ENCODE data around the gene FAM107A. TPM values are rescaled to one million over a fixed set of nuclear protein-coding genes. Genes with fewer than 3 reads are reported as not detected.

Gene FAM107A
- total RNA-seq, 1 experiment from 2014 or later: not detected

DNA sequence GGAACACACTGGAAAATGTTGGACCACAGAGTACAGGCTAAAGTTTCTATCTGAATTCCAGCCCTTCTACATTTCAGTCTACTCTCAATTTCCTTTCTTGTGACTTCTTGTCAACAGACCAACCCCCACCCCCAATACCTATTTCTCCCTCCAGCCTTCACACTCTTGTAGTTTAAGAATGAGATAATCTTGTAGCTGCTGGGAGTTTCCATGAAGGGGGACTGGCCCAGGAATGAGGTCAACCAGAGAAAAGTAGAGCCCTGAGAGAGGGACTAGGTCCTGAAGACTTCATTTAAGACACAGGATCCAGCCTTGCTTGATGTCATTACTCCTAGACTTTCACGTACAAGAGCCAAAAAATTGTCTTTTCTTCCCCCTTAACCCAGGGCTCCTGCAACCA lies 29.5 kb upstream of the FAM107A start:
- intact Hi-C loops (cut with micrococcal nuclease; ENCODE audit: unreplicated experiment): no loop called here
- CTCF ChIA-PET: no interaction called here
- Mint-ChIP-seq H3K4me3 (ENCODE audit: unreplicated experiment) (no peak overlapping the region), H3K9me3 (ENCODE audit: unreplicated experiment) (no peaks in the 10 kb centered on the region), H3K36me3 (ENCODE audit: insufficient read depth, unreplicated experiment) (no peaks in the 10 kb centered on the region), H3K4me1 (ENCODE audit: low read depth, unreplicated experiment) (no peaks in the 10 kb centered on the region), H3K27me3 (ENCODE audit: insufficient read depth, unreplicated experiment) (peaks cover 10% of the 10 kb centered on the region), H3K27ac (ENCODE audit: unreplicated experiment) (no peak overlapping the region)
- H3K4me1 ChIP-seq: no peaks in the 10 kb centered on the region
- H3K4me3 ChIP-seq (ENCODE audit: low read depth, low read length): no peak overlapping the region
- POLR2A ChIA-PET: no interaction called here
- H3K27me3 ChIP-seq (replicated peaks; ENCODE audit: control insufficient read depth, insufficient read depth, low read length): no peaks in the 10 kb centered on the region
- TF ChIP-seq, protein P1, sequence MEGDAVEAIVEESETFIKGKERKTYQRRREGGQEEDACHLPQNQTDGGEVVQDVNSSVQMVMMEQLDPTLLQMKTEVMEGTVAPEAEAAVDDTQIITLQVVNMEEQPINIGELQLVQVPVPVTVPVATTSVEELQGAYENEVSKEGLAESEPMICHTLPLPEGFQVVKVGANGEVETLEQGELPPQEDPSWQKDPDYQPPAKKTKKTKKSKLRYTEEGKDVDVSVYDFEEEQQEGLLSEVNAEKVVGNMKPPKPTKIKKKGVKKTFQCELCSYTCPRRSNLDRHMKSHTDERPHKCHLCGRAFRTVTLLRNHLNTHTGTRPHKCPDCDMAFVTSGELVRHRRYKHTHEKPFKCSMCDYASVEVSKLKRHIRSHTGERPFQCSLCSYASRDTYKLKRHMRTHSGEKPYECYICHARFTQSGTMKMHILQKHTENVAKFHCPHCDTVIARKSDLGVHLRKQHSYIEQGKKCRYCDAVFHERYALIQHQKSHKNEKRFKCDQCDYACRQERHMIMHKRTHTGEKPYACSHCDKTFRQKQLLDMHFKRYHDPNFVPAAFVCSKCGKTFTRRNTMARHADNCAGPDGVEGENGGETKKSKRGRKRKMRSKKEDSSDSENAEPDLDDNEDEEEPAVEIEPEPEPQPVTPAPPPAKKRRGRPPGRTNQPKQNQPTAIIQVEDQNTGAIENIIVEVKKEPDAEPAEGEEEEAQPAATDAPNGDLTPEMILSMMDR (IDR thresholded peaks at IDR 0.05; ENCODE audit: insufficient read depth in 1 of 2, low read depth in 1 of 2, low read length in 1 of 2, severe bottlenecking in 1 of 2, unreplicated experiment in 1 of 2): no peak
- DNase-seq: no peak
- H3K36me3 ChIP-seq (ENCODE audit: control insufficient read depth, insufficient read depth, low read length): no peaks in the 10 kb centered on the region
- BruUV-seq (replicated peaks): no TSS peak
- no peaks in the 10 kb centered on the region for H3K9me3 ChIP-seq

DNA sequence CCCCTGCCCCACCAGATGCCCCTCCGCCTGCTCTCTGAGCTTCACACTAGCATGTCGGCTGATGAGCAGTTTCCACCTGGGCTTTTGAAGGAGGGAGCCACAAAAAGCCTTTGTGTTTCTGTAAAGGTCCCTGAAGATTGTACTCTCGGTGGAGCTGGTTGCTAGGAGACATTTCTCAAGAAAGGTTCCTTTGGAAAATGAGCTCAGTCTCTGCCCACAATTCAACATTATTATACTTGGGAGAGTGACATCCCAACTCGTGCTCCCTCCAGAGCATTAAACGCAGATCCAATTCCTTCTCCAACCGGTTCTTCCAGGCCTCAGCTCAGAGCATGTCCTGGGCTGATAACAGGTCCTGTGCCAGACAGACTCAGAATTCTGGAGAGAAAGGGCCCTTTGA lies 26.8 kb upstream of the FAM107A start:
- no peaks in the 10 kb centered on the region for H3K36me3 Mint-ChIP-seq (ENCODE audit: insufficient read depth, unreplicated experiment)
- Histone ChIP-seq H3K36me3 (ENCODE audit: control insufficient read depth, insufficient read depth, low read length) (no peaks in the 10 kb centered on the region), H3K4me1 (no peaks in the 10 kb centered on the region), H3K4me3 (ENCODE audit: low read depth, low read length) (no peak overlapping the region), H3K9me3 (no peaks in the 10 kb centered on the region), H3K27me3 (replicated peaks; ENCODE audit: control insufficient read depth, insufficient read depth, low read length) (no peaks in the 10 kb centered on the region)
- intact Hi-C loops (cut with micrococcal nuclease; ENCODE audit: unreplicated experiment): no loop called here
- H3K27me3 Mint-ChIP-seq (ENCODE audit: insufficient read depth, unreplicated experiment): peaks cover 13% of the 10 kb centered on the region
- CTCF ChIA-PET: interaction anchor here (0.6 kb wide), 1 partner anchor 12 kb away, joined by 3 read pairs; no protein-coding TSS in a partner anchor
- H3K4me1 Mint-ChIP-seq (ENCODE audit: low read depth, unreplicated experiment): no peaks in the 10 kb centered on the region
- H3K4me3 Mint-ChIP-seq (ENCODE audit: unreplicated experiment): no peak overlapping the region
- TF ChIP-seq, protein P1 (IDR thresholded peaks at IDR 0.05; ENCODE audit: insufficient read depth in 1 of 2, low read depth in 1 of 2, low read length in 1 of 2, severe bottlenecking in 1 of 2, unreplicated experiment in 1 of 2): no peak
- no peak for DNase-seq
- POLR2A ChIA-PET: no interaction called here
- H3K27ac Mint-ChIP-seq (ENCODE audit: unreplicated experiment): no peak overlapping the region
- no TSS peak for BruUV-seq (replicated peaks)
- no peaks in the 10 kb centered on the region for H3K9me3 Mint-ChIP-seq (ENCODE audit: unreplicated experiment)

DNA sequence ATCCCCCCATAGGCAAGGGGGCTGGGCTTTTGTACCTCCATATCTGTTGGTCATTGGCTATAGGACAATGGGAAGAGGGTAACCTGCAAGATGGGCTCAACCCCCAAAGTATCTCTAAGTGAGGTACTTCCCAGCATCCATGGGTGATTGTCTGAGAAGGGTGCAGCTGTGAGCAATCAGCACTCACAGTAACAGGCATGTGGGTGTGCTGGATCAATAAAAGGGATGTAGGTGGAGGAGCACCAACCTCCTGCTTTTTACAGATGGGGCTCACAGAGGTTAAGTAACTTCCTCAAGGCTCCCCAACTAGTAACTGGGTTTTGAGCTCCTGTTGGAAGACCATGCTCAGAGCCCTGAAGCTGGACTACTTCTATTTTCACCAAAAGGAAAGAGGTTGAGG lies 26.4 kb upstream of the FAM107A start:
- Mint-ChIP-seq H3K9me3 (ENCODE audit: unreplicated experiment) (no peaks in the 10 kb centered on the region), H3K4me1 (ENCODE audit: low read depth, unreplicated experiment) (no peaks in the 10 kb centered on the region), H3K27ac (ENCODE audit: unreplicated experiment) (no peak overlapping the region), H3K27me3 (ENCODE audit: insufficient read depth, unreplicated experiment) (peaks cover 13% of the 10 kb centered on the region), H3K4me3 (ENCODE audit: unreplicated experiment) (no peak overlapping the region), H3K36me3 (ENCODE audit: insufficient read depth, unreplicated experiment) (no peaks in the 10 kb centered on the region)
- Histone ChIP-seq H3K4me3 (ENCODE audit: low read depth, low read length) (no peak overlapping the region), H3K36me3 (ENCODE audit: control insufficient read depth, insufficient read depth, low read length) (no peaks in the 10 kb centered on the region), H3K27me3 (replicated peaks; ENCODE audit: control insufficient read depth, insufficient read depth, low read length) (no peaks in the 10 kb centered on the region), H3K4me1 (no peaks in the 10 kb centered on the region), H3K9me3 (no peaks in the 10 kb centered on the region)
- TF ChIP-seq, protein P1 (IDR thresholded peaks at IDR 0.05; ENCODE audit: insufficient read depth in 1 of 2, low read depth in 1 of 2, low read length in 1 of 2, severe bottlenecking in 1 of 2, unreplicated experiment in 1 of 2): no peak
- ChIA-PET POLR2A (no interaction called here), CTCF (interaction anchor here (0.6 kb wide), 1 partner anchor 12 kb away, joined by 3 read pairs; no protein-coding TSS in a partner anchor)
- no peak for DNase-seq
- BruUV-seq (replicated peaks): no TSS peak
- intact Hi-C loops (cut with micrococcal nuclease; ENCODE audit: unreplicated experiment): no loop called here

Measured in Caco-2 (cell line).